GM12878 (cell line): Measurements from ENCODE around the gene C1GALT1. TPM values are rescaled to one million over a fixed set of nuclear protein-coding genes. Genes with fewer than 3 reads are reported as not detected.
"Not testable (repeated sequence)": the region's sequence is repeated elsewhere in the genome, so short reads cannot be mapped to it uniquely, and the experiment has no call there.

Experiments used
- ATAC-seq: fragments of 200-7000 bp; cut with Tn5 transposase; 3 replicates; pipeline ENCODE4 v1.9.1; 2020; ENCODE audit warnings: mild to moderate bottlenecking, moderate library complexity
- BruUV-seq: library from RNA; stranded (reverse); fragments of 400-500 nt; replicated peaks from 2 replicates; lab custom pipeline; 2021; lab: Mats Ljungman, UMichigan
- CTCF ChIA-PET: fragments of 300-600 bp; sonication (Branson Sonifier 250); formaldehyde crosslinking; extraction: SDS; loops from one replicate; lab custom pipeline; 2021; ENCODE audit warnings: inconsistent platforms; lab: Yijun Ruan, JAX
- POLR2A ChIA-PET: fragments of 350-600 bp; formaldehyde crosslinking; extraction: SDS; loops from one replicate; lab custom pipeline; 2021; ENCODE audit warnings: inconsistent platforms; lab: Charles Lee
- RAD21 ChIA-PET: fragments of 300-600 bp; sonication (Branson Sonifier 250); formaldehyde crosslinking; loops from one replicate; lab custom pipeline; 2023; ENCODE audit warnings: antibody characterized with exemption; ENCODE audit not compliant: unreplicated experiment; lab: Charles Lee
- SMC1A ChIA-PET: fragments of 300-600 bp; sonication (Branson Sonifier 250); formaldehyde crosslinking; loops from one replicate; lab custom pipeline; 2023; ENCODE audit not compliant: unreplicated experiment, uncharacterized antibody; lab: Charles Lee
- DNase-seq: peaks from one replicate; pipeline ENCODE4 v3.0.0-alpha.2; 2011; ENCODE audit warnings: low read depth, low spot score
- FAIRE-seq: peaks from 3 replicates; lab custom pipeline; 2011; peaks lifted over from hg19 to GRCh38; lab: Jason Lieb, UNC
- H2AFZ ChIP-seq: 2 replicates; pipeline ENCODE4 v1.6.0; 2011; ENCODE audit warnings: low read depth, low read length, control low read depth; ENCODE audit not compliant: control insufficient read depth
- H3K27ac ChIP-seq: 2 replicates; pipeline ENCODE4 v1.5.1; 2011; ENCODE audit warnings: control low read depth; ENCODE audit not compliant: control insufficient read depth, insufficient read depth
- H3K27me3 ChIP-seq, 2 experiments: replicated peaks in 1 of 2; 2 replicates each; pipeline versions ENCODE4 v1.6.0 to v1.6.1; 2011; ENCODE audit warnings: low read length in 1 of 2; ENCODE audit not compliant: control insufficient read depth in 2 of 2, insufficient read depth in 2 of 2
- H3K36me3 ChIP-seq, 2 experiments: 2 replicates each; pipeline ENCODE4 v1.5.1; 2011; ENCODE audit warnings: low read length in 1 of 2; ENCODE audit not compliant: control insufficient read depth in 2 of 2, insufficient read depth in 2 of 2
- H3K4me1 ChIP-seq: 2 replicates; pipeline ENCODE4 v1.6.1; 2011; ENCODE audit warnings: mild to moderate bottlenecking, low read length, moderate library complexity, mixed read lengths; ENCODE audit not compliant: control insufficient read depth, insufficient read depth
- H3K4me2 ChIP-seq: 2 replicates; pipeline ENCODE4 v1.6.0; 2011; ENCODE audit warnings: control low read depth; ENCODE audit not compliant: control insufficient read depth, insufficient read depth
- H3K4me3 ChIP-seq: fragments of 200-600 bp; sonication (generic); 2 replicates; pipeline ENCODE4 v1.5.1; 2016
- H3K79me2 ChIP-seq: 2 replicates; pipeline ENCODE4 v1.6.0; 2011; ENCODE audit warnings: low read length; ENCODE audit not compliant: control insufficient read depth, insufficient read depth
- H3K9ac ChIP-seq: 2 replicates; pipeline ENCODE4 v1.8.0; 2011; ENCODE audit warnings: low read length, control low read depth, mixed read lengths; ENCODE audit not compliant: control insufficient read depth, insufficient read depth
- H3K9me3 ChIP-seq: replicated peaks from 3 replicates; pipeline ENCODE4 v1.5.1; 2011; ENCODE audit warnings: mild to moderate bottlenecking, low read length; ENCODE audit not compliant: control insufficient read depth, insufficient read depth
- H4K20me1 ChIP-seq: 2 replicates; pipeline ENCODE4 v1.6.0; 2011; ENCODE audit not compliant: control insufficient read depth, insufficient read depth
- ATF7 ChIP-seq: fragments of 450-650 bp; IDR thresholded peaks from 2 replicates; pipeline ENCODE4 v1.6.1; 2016; ENCODE audit warnings: low read depth, mild to moderate bottlenecking
- CHD4 ChIP-seq: fragments of 200-600 bp; sonication (generic); IDR thresholded peaks from 2 replicates; pipeline ENCODE4 v1.6.1; 2016; ENCODE audit warnings: mild to moderate bottlenecking
- EZH2 ChIP-seq: IDR thresholded peaks from 2 replicates; pipeline ENCODE4 v1.6.1; 2012; ENCODE audit warnings: low read depth, mild to moderate bottlenecking, control low read depth, inconsistent platforms, low read length, borderline replicate concordance; ENCODE audit not compliant: control insufficient read depth
- MYB ChIP-seq: fragments of 150-350 bp; IDR thresholded peaks from 2 replicates; pipeline ENCODE4 v1.6.1; 2014; ENCODE audit warnings: mild to moderate bottlenecking, low read depth, low read length, borderline replicate concordance
- NFYA ChIP-seq: IDR thresholded peaks from 2 replicates; pipeline ENCODE4 v1.6.1; 2011; ENCODE audit warnings: low read depth, mild to moderate bottlenecking, low read length, improper control_type of control experiment, borderline replicate concordance
- SMAD5 ChIP-seq: IDR thresholded peaks from 2 replicates; pipeline ENCODE4 v1.6.1; 2016; ENCODE audit warnings: antibody characterized with exemption, low read depth
- ZBED1 ChIP-seq: IDR thresholded peaks from 2 replicates; pipeline ENCODE4 v1.6.1; 2016; ENCODE audit warnings: borderline replicate concordance
- ZNF217 ChIP-seq: fragments of 450-650 bp; IDR thresholded peaks from 2 replicates; pipeline ENCODE4 v1.6.1; 2017; ENCODE audit warnings: antibody characterized with exemption, mild to moderate bottlenecking
- WGBS: methylation state at CpG from one replicate; pipeline ENCODE4 v1.1.6; 2016; ENCODE audit warnings: low lambda C conversion rate; ENCODE audit not compliant: insufficient replicate concordance, insufficient coverage; ENCODE audit errors: missing lambda C conversion rate; 5-methylcytosine and 5-hydroxymethylcytosine counted together
- in situ Hi-C: fragments of 300-500 bp; cut with MboI; formaldehyde crosslinking; loops from 9 replicates; pipeline ENCODE4 v1.14.3; 2018; ENCODE audit warnings: mixed read lengths
- intact Hi-C: fragments of 100-400 bp; cut with micrococcal nuclease; formaldehyde crosslinking; loops from one replicate; pipeline ENCODE4 v1.14.2; 2022; ENCODE audit not compliant: unreplicated experiment
- polyA plus RNA-seq, 11 experiments: library from polyadenylated mRNA; depleted of rRNA in 4 of 11; unstranded in 6 of 11; stranded (reverse) in 5 of 11; fragments of >200 nt; fragmentation: Nextera tagmentation in 4 of 11; fragmentation: Illumina TruSeq in 1 of 11; extraction: Ambion mirVana in 4 of 11; extraction: Trizol in 1 of 11; gene quantifications; 1 replicate in 1 of 11; 2 replicates in 10 of 11; pipeline versions ENCODE4 v1.2.1 to v1.2.3, GENCODE V29; 2011 to 2016; ENCODE audit warnings: inconsistent platforms in 2 of 11, missing spikeins in 2 of 11, low read depth in 1 of 11
- total RNA-seq, 4 experiments: library from RNA; depleted of rRNA in 3 of 4; stranded (reverse); fragments of >200 nt in 3 of 4; fragmentation: Illumina TruSeq in 1 of 4; extraction: Trizol in 1 of 4; gene quantifications; 2 replicates each; pipeline versions ENCODE4 v1.2.1 to v1.2.3, GENCODE V29; 2013 to 2021
- TF ChIP-seq, protein P1 (sequence below): IDR thresholded peaks from 2 replicates; pipeline ENCODE4 v1.6.1; 2011; ENCODE audit warnings: mild to moderate bottlenecking, low read depth, low read length, moderate library complexity; ENCODE audit not compliant: insufficient replicate concordance

C1GALT1 gene
- total and polyA plus RNA-seq, 10 of the 15 experiments (the other 5 are each of a cell fraction or from before 2014, with no cell fraction given), result 1.6 to 25.0 (median 8.5) TPM

DNA sequence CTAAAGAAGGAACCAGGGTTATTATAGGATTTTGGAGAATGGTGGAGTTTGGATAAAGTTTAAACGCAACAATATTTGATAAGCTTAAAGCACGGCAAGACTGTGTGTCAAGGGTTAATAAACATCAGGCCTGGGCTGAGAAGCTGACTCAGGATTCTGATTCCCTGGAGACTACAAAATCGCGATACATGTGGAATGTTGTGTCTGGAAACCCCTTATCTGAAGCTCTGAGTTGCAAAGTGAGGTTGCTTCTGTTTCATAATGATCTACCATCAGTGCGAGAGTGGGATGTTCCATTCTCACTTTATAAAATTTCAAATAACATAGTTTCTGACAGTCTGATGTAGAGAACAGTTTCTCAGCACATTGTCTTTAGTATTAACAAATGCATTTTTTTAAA, 7.8 kb downstream of the C1GALT1 start (continued):
- TF ChIP-seq SMAD5 (no peak), MYB (no peak), ATF7 (no peak)
- TF ChIP-seq, protein P1, sequence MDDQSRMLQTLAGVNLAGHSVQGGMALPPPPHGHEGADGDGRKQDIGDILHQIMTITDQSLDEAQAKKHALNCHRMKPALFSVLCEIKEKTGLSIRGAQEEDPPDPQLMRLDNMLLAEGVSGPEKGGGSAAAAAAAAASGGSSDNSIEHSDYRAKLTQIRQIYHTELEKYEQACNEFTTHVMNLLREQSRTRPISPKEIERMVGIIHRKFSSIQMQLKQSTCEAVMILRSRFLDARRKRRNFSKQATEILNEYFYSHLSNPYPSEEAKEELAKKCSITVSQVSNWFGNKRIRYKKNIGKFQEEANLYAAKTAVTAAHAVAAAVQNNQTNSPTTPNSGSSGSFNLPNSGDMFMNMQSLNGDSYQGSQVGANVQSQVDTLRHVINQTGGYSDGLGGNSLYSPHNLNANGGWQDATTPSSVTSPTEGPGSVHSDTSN, result no peak

DNA sequence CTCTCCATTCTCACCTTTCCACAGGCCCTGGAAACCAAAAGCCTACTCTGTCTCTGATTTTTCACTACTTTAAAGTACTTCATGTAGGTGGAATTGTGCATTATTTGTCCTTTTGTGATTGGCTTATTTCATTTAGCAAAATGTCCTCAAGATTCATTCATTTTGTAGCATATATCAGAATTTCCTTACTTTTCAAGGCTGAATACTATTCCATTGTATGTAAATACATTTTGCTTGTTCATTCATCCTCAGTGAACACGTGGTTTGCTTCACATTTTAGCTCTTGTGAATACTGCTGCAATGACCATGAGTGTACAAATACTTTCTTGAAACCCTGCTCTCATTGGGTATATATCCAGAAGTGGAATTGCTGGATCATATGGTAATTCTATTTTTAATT, 8.8 kb downstream of the C1GALT1 start:
- DNase-seq, result no peak
- H3K4me2 ChIP-seq, result no peak overlapping the region
- peaks cover 4% of the 10 kb centered on the region; the same call in 1 of the 2 replicates for H3K4me1 ChIP-seq
- no peak overlapping the region for H3K9ac ChIP-seq
- H4K20me1 ChIP-seq, result no peaks in the 10 kb centered on the region
- BruUV-seq, result no TSS peak
- no peak for ATAC-seq
- 91% methylated on average over 1 of the region's 1 CpG for WGBS
- intact Hi-C loops, result no loop called here
- ChIA-PET POLR2A (interaction anchor here (1.6 kb wide), 1 partner anchor 10 kb away, joined by 4 read pairs; no protein-coding TSS in a partner anchor), RAD21 (interaction anchor here (1.9 kb wide), 1 partner anchor 59 kb away, joined by 5 read pairs; no protein-coding TSS in a partner anchor), SMC1A (interaction anchor here (0.7 to 1.5 kb wide), 3 partner anchors 9 to 62 kb away, joined by 3 to 4 read pairs (median 4); partner anchors contain the start of gene C1GALT1), CTCF (interaction anchor here (0.6 kb wide), 1 partner anchor 68 kb away, joined by 3 read pairs; no protein-coding TSS in a partner anchor)
- peaks cover 4% of the 10 kb centered on the region for H3K9me3 ChIP-seq
- FAIRE-seq, result no peak
- no peak overlapping the region for H2AFZ ChIP-seq
- peaks cover 23% of the 10 kb centered on the region for H3K79me2 ChIP-seq
- no peak overlapping the region for H3K4me3 ChIP-seq
- in situ Hi-C loops, result no loop called here
- no peaks in the 10 kb centered on the region for H3K27me3 ChIP-seq
- no peaks in the 10 kb centered on the region for H3K36me3 ChIP-seq
- no peak for TF ChIP-seq ZBED1
- no peak for TF ChIP-seq NFYA
- no peak for TF ChIP-seq CHD4
- no peak for TF ChIP-seq ZNF217
- TF ChIP-seq EZH2, result no peak
- no peak overlapping the region for H3K27ac ChIP-seq

DNA sequence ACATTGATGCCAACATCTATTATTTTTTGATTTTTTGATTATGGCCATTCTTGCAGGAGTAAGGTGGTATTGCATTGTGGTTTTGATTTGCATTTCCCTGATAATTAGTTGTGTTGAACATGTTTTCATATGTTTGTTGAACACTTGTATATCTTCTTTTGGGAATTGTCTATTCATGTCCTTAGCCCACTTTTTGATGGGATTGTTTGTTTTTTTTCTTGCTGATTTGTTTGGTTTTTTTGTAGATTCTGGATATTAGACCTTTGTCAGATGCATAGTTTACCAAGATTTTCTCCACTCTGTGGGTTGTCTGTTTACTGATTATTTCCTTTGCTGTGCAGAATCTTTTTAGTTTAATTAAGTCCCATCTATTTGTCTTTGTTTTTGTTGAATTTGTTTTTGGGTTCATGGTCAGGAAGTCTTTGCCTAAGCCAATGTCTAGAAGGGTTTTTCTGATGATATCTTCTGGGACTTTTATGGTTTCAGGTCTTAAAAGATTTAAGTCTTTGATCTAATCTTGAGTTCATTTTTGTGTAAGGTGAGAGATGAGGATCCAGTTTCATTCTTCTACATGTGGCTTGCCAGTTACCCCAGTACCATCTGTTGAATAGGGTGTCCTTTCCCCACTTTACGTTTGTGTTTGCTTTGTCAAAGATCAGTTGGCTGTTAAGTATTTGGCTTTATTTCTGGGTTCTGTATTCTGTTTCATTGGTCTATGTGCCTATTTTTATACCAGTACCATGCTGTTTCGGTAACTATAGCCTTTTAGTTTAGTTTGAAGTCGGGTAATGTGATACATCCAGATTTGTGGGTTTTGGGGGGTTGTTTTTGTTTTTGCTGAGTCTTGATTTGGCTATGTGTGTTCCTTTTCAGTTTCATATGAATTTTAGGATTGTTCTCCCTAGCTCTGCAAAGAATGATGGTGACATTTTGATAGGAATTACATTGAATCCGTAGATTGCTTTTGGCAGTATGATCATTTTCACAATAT, 10.7 kb downstream of the C1GALT1 start:
- H3K27ac ChIP-seq, H3K9me3 ChIP-seq, ATAC-seq, BruUV-seq, H2AFZ ChIP-seq, in situ Hi-C loops, FAIRE-seq, H3K4me2 ChIP-seq, POLR2A ChIA-PET, intact Hi-C loops, DNase-seq, H3K36me3 ChIP-seq, H3K4me1 ChIP-seq, H3K27me3 ChIP-seq, H4K20me1 ChIP-seq, H3K9ac ChIP-seq, H3K4me3 ChIP-seq, RAD21 ChIA-PET: not testable (repeated sequence)
- peaks cover 17% of the 10 kb centered on the region for H3K79me2 ChIP-seq
- WGBS, result 72% methylated on average over 4 of the region's 4 CpGs
- ChIA-PET SMC1A (interaction anchor here (3.0 kb wide), 1 partner anchor 8 kb away, joined by 16 read pairs; no protein-coding TSS in a partner anchor), CTCF (interaction anchor here (1.3 kb wide), 1 partner anchor 66 kb away, joined by 4 read pairs; no protein-coding TSS in a partner anchor)
